Dermis microvascular lymphatic vessel endothelial cell (primary cell): Measurements from ENCODE around the gene CENATAC. TPM values are rescaled to one million over a fixed set of nuclear protein-coding genes. Genes with fewer than 3 reads are reported as not detected.
"Not testable (repeated sequence)": the region's sequence is repeated elsewhere in the genome, so short reads cannot be mapped to it uniquely, and the experiment has no call there.

Experiments
- DNase-seq, 2 donors: peaks; one replicate each; pipeline versions ENCODE4 v3.0.0 to v3.0.0-alpha.2; 2010; ENCODE audit warnings: low read depth in 2 of 2
- total RNA-seq: library from RNA; depleted of rRNA; stranded (reverse); fragments of >200 nt; gene quantifications from 2 replicates; pipeline ENCODE4 v1.2.1, GENCODE V29; 2014

The CENATAC gene
- total RNA-seq = 6.2 and 8.7 TPM in 2 replicates

GRCh38 chr11:118997627-118998387 is at the start of gene CENATAC:
Gene CENATAC, plus strand, starts transcription at chr11:118998138. Its CDS starts 60 bp downstream, at chr11:118998198.
- peak; percentile 71 to 86 for DNase-seq

- no peak for DNase-seq
Observed at GRCh38 chr11:118953265-118953664, 44.7 kb upstream of the CENATAC start.

- DNase-seq = not testable (repeated sequence)
Observed at GRCh38 chr11:118953976-118954375, 44.0 kb upstream of the CENATAC start.

GRCh38 chr11:118956094-118956846 is 41.7 kb upstream of the CENATAC start, which contains the start of gene UPK2:
Gene UPK2, plus strand, starts transcription at chr11:118956298. Its CDS starts 53 bp downstream, at chr11:118956351.
- peak; percentile 62 to 80 for DNase-seq

- no peak for DNase-seq
Observed at GRCh38 chr11:118956847-118957469, 41.0 kb upstream of the CENATAC start.

GRCh38 chr11:118957549-118957948 is 40.4 kb upstream of the CENATAC start:
- no peak for DNase-seq

GRCh38 chr11:118957968-118958367 is 40.0 kb upstream of the CENATAC start:
- DNase-seq = no peak

- no peak for DNase-seq
Observed at GRCh38 chr11:118958577-118958976, 39.4 kb upstream of the CENATAC start.

- DNase-seq = no peak
Observed at GRCh38 chr11:118961189-118961588, 36.7 kb upstream of the CENATAC start.

- DNase-seq = no peak
Observed at GRCh38 chr11:118961591-118961990, 36.3 kb upstream of the CENATAC start.

GRCh38 chr11:118969508-118969907 is 28.4 kb upstream of the CENATAC start:
- not testable (repeated sequence) for DNase-seq

GRCh38 chr11:118971646-118972045 is 26.3 kb upstream of the CENATAC start, which contains the start of gene FOXR1:
Gene FOXR1, plus strand, starts transcription at chr11:118971761. Its CDS starts 171 bp downstream, at chr11:118971932.
- DNase-seq = no peak

- no peak for DNase-seq
Observed at GRCh38 chr11:118973985-118974384, 24.0 kb upstream of the CENATAC start.

- no peak for DNase-seq
Observed at GRCh38 chr11:118975771-118976709, 21.9 kb upstream of the CENATAC start.

- DNase-seq = no peak
Observed at GRCh38 chr11:118979434-118979833, 18.5 kb upstream of the CENATAC start.

- DNase-seq = no peak
Observed at GRCh38 chr11:118980191-118980881, 17.6 kb upstream of the CENATAC start.

- not testable (repeated sequence) for DNase-seq
Observed at GRCh38 chr11:118984337-118984736, 13.6 kb upstream of the CENATAC start.

- no peak for DNase-seq
Observed at GRCh38 chr11:118984825-118985224, 13.1 kb upstream of the CENATAC start.

GRCh38 chr11:118988280-118988679 is 9.7 kb upstream of the CENATAC start:
- no peak for DNase-seq

- DNase-seq = not testable (repeated sequence)
Observed at GRCh38 chr11:118991486-118992038, 6.4 kb upstream of the CENATAC start.
